GM04503 (cell line): ENCODE measurements around the gene MIER2.

ENCODE experiments used
- DNase-seq: peaks from one replicate; pipeline ENCODE4 v3.0.0-alpha.2; 2012; ENCODE audit warnings: low read depth

Gene MIER2

DNA sequence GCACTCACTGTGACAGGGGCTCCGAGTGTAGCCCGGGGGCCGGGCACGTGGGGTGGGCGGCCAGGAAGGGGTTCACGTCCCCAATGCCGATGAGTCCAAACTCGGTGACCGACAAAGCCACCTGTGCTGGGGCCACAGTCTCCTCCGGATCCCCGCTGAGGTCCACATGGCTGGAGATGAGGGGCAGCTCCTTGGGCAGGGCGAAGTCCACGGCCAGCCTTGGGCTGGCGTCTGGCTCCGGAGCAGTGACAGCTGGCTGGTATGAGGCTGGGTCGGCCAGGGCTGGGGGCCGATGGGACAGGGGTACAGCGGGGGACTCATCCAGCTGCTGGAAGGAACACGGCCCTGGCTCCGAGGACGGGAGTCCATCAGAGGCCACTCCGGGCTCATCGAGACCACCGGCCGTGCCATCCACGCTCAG, 37.5 kb downstream of the MIER2 start:
- no peak for DNase-seq

DNA sequence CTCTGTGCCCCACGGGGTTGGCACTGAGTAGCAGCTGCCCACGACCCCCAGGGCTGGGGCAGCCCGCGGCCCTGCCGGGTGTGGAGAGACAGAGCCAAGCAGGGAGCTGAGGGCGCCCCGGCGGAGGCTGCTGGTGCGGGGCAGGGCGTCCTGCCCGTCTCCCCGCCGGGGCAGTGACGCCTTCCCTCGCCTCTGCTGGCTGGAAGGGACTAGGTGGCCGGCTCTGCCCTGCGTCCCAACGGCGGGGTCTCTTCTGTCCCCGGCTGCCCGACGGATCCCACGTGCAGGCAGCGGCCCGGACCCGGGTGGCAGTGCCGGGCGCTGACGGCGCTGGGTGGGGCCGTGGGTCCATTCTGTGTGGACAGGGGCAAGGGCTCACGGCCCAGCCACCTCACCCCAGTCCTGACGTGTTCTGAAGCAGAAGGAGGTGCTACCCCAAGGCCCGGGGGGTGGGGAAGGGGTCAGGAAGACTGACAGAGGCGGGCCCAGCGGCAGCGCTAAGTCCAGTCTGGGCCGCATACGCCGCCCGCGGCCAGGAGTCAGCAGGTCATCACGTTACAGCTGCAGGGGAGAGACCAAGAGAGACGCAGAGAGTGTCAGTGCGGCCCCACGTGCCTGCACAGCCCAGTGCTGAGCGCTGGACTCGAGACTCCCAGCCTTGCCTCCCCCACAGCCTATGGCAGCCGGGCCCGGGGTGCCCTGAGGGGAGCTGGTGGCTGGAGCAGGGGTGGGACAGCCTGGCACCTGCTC, 38.3 kb downstream of the MIER2 start:
- DNase-seq = no peak

DNA sequence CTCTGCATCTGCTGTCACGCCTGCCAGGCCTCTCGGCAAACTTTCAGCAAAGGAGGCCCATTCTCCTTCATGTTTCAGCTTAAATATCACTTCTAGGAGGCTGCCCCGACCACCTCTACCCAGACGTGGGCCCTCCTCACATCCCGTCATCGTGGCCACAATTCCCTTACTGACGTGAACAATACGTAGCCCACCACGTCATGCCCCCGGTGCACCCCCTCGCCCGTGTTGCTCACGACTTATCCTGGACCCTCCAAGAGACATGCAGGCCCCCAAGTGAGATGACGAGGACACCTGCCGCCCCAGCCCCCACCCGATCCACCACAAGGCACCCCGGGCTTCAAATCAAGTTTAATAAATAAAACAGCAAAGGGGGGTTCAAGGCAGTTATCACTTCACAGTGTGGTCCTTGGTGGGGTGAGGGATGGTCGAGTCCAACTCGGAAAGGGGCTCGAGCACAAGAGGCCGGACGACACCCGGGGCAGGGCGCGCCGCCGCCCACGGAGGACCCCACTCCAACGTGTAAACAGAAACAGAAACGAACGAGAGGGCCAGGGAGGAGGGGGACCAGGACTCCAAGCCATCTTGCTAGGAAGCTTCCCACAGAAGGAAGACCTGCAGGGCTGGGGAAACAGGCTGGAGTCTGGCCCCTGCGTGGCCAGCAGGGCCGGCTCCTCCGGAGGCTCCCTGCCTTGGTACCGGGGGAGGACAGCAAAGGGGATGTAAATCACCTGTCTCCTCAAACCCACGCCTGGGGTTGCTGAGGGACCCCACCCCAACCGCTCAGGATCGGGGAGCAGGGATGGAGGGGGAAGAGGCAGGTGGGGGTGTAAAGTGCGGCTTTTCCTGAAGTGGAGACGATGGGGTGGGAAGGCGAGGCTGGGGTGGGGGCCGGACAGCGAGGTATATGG, 39.1 kb downstream of the MIER2 start:
- DNase-seq = no peak

DNA sequence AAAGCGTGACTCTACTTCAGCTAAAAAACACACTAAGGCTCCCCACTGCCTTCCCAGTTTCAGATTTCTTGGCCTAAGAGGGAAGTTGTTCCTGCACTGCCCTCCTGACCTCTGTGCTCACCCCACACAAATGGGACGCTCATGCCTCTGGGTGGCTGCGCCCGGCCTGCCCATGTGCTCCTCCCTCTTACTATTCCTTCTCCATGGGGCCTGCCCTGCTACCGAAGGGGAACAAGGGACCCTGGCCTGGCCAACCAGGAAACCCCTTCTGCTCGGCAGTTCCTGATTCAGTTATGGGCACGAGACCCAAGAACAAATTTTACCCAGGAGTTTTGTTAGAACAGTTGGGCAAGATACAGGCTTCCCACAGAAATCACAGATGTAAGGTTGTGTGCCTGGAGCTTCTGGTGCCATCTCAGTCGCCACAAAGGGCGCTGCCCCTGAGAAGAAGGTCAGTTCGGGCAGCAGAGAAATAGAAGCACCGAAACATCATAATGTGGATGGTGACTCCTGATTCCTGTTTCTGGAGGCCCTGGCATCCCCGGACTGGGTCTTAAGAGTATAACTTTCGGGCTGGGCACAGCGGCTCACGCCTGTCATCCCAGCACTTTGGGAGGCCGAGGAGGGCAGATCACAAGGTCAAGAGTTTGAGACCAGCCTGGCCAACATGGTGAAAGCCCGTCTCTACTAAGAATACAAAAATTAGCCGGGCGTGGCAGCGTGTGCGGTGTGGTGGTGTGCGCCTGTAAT, 47.9 kb downstream of the MIER2 start:
- DNase-seq = no peak

DNA sequence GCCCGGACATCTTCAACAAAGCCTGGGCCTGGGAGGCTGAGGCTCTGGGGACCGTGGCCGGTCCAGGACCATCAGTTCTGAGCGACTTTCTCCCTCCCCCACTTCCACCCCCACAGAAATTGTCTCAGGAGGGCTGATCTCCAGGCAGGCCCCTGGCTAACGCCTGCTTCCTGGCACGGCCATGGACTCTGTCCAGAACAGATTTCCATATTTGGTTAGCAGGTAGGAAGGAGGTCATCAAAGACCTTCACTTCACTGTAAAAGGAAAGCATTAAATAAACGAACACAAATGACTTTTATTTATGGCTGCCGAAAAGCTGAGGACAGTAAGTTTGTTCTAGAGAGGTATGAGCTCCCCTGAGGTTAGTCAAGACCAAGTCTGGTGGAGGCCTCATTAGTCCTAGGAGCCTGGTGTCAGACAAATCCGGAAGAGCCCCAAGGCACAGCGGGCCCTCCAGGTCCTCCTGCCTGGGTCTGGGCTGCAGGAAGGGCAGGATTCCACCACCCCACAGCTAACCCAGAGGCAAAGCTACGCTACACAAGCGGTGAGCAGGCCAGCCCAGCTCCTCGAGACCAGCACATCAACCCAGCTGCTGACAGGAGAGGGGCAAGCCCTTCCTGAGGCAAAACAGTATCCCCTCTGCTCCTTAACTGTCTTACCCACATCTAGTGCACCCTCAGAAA, 48.8 kb downstream of the MIER2 start:
- no peak for DNase-seq

DNA sequence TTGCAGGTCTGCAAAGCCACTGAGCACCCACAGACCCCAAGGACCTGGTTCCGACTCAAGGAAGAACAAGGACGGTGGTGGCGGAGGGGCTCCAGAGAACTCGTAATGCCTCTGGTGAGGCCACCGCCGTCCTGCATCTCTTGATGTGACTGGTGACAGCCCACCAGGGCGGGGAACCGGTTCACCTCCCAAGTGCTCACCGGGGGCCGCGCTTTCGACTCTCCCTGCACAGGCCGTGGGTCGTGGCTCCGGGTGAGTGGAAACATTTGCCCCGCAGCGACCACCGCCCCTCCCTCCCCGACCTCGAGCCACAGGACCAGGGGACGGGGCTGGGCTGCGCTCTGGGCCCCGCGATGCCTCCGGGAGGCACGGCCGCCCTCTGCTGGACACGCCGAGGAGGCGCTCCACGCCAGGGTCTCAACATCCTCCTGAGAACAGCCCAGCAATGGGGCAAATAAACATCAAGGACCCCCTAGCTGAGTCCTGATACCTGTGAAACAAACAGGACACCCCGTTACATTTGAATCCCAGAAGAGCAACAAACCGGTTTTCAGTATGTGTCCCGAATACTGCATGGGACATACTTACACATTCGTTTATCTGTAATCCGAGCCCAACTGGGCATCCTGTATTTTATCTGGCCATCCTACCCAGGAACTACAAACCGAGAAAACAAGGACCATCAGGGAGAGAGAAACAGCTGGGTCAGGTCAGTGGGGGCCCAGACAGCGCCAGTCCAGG, 49.5 kb downstream of the MIER2 start:
- no peak for DNase-seq

DNA sequence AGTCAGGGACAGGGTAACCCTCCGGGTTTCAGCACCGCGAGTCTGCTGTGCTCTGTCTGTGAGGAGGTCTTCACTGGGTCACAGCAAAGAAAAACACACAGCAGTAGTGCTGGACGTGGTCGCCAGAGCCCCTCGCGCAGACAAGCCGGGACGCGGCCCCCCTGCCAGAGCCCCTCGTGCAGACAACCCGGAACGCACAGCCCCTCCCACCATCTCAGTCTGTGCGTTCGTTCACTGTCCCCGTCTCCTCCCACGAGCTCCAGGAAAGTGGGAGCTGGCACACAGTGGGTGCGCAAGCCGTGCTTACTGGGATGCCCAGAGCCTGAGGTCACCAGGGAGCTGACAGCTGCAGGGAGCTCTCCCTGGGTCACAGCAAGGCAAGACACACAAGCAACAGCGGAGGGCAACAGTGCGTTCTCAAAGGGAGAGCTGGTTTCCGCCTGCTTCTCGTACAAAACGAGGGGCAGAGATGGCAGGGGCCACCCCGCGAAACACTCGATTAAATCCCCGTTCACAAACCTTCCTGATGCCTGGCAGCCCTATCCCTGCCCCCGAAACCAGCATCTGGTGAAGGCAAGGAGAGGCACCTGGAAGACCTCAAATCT, 50.2 kb downstream of the MIER2 start:
- DNase-seq = no peak

DNA sequence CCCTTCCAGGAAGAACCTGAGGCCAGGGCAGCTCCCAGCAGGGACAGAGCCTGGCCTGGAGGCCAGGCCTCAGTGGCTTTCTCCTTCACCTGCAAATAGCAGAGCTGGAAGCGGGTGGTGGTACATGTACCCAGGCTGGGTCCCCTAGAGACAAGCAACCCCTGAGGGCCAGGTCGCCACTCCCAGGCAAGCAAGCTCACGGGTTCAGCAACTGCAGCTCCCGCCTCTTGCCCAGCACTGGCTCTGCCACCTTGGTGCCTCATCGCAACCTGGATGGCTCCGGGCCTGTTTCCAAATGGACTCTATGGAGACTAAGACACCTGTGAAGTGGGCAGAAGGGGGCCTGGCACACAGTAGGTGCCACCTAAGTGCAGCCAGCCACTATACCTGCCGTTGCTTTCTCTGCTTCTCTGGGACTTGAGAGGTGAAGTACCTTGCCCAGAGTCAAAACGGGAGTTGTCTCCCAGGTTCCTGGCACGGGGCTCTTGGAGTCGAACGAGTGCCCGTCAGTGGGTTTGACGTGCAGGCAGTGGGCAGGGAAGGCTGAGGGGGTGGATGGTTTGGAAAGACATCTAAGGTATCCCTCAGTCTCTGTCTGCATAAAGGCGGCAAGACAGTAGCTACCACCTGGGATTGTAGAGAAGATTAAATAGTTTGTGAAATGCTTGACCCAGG, 51.0 kb downstream of the MIER2 start:
- DNase-seq = no peak

DNA sequence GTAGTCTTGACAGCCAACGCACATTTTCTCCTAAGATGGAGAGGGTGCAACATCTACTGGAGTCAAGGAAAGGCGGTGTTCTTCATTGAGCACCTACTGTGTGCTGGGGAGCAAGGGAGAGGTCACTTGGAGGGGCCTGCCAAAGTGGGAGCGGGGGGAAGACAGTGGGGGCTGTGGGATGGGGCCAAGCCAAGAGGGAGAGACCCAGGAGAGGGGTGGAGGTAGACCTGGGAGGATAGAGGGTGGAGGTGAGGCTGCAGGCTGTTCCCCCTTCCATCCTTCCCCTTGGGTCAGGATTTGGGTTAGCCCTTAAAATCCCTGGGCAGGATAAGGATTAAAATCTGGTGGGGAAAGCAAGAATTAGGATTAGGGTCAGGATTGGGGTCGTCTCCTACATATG, 51.6 kb downstream of the MIER2 start:
- DNase-seq = no peak

DNA sequence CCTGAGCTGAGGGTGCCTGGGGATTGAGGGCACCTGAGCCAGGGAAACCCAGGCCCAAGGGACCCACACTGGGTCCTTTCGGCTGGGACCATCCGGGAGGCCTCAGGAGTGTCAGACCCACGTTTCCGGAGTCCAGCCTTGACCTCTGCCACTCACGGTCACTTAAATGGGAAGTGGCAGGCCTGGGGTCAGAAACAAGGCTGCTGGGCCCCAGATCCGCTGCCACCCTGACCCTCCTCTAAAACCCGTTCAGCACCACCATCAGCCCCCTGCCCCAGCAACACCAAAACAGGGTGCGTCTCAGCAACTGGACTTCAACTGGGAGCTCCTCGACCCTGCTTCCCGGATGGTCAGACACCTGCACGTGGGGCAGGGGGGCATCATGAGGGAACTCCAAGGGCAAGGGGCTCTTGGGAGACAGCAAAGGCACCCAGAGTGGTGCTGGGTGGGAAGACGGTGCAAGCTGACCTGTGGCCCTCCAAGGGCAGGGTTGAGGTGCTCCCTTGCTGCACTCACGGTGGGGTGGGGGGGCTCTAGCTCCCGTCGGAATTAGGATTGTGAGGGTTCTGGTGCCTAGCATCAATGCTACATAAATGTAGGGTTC, 52.2 kb downstream of the MIER2 start:
- no peak for DNase-seq

DNA sequence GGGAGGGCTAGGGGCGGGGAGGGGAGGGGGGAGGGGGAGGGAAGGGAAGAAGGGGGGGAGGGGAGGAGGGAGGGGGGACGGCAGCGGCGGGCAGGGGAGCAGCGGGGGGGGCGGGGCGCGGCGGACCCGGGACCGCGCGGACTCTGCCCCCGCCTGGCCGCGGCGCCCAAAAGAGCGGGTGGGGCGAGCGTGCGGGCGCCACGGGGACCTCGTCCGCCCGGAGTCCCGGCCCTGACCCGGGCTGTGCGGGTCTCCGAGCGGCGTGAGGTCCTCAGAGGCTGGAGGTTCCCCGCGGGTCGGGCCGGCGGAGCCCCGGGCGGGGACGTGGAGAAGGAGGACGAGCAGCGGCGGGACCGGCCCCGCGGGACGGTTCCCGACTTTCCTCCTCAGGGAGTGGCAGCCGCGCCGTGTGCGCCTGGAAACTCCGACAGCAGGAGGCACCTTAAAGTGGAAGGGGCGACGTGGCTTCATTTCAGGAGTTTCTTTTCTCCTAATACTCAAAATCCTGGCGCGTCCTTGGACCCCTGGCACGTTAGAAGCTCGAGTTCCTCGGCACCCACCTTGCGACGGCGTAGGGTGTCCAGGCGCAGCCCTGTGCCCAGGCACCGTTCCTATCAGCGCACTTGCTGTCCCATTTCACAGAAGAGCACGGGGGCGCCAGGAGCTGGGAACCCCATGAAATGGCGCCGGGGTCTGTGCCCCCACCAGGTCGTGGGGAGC, 52.9 kb downstream of the MIER2 start:
- DNase-seq = no peak

DNA sequence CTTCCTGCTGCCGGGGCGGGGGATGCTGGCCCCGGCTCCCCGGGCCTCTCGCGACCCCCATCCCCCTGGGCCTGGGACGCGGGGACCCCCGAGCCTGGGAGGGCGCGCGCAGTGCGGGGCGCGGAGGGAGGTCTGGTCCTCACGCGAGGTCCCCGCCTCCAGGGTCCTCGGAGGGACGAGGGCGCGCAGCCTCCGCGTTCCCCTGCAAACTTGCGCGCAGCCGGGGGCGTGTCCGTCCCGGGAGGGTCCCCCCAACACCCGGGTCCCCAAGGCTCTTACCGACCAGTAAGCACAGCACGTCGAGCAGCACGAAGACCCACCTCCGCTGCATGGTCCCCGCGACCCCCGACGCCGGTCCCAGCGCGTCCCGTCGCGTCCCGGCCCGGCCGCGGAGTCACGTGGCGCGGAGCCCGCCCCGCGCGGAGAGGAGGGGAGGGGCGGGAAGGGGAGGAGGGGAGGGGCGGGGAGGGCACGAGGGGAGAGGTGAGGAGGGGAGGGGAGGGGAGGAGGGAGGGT, 53.5 kb downstream of the MIER2 start, which contains the start of gene PLPP2:
Gene PLPP2, minus strand, starts transcription at position 398 of the 516 bp plus-strand sequence. Its CDS starts 67 bp downstream, at position 331.
- no peak for DNase-seq

DNA sequence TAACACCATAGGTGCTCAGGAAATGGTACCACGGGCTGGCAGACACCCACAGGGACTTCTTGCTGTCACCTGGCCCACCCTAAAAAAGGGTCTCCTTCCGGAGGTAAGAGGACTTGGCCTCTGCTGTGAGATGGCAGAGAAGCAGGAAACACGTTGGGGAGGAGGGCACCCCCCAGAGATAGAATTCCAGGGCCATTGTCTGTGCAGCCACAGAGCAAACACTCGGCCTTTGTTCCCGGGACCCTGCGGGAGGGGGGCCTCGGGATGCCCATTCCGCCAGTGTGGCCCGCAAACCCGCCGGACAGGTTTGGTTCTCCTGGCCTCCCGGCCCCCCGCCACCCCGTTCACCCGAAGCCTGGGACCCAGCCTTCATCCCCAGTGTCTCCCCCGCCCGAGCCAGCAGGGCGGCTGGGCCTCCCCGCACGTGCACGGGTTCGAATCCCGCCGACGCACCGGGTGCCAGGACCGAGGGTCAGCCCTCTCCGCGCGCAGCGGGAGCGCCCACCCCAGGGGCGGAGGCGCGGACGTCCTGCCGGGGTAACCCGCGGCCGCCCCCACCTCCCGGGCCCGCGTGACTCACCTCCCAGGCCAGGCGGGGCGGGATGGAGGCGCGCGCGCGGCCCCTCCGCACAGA, 54.1 kb downstream of the MIER2 start:
- DNase-seq = no peak

DNA sequence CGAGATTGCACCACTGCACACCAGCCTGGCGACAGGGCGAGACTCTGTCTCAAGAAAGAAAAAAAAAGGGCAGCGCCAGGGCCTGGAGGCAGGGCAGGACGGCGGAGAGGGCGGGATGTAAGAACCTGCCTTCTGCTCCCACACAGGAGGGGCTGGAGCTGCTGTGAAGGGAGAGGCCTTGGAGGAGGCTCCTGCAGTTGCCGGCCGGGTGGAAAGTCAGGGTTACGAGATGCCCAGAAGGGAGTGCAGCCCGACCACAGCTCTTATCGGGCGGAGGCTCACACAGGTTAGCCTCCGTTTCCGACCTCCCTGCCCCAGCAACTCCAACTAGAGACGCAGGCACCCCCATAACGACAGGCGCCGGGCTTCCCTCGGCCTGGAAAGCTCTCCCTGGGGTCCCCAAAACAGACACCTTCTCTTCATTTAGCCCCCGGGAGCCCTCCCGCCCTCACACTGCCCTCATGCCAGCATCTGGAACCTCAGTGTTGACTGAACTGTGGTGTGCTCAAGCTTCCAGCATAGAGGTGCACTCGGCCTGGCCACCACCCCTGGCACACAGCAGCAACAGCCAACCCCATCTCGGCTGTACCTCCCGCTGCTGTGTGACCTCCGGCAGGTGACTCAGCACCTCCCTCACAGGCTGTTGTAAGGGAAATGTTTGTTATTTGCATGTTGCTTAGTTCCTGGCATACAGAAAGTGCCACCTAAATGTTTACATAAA, 54.8 kb downstream of the MIER2 start:
- DNase-seq = no peak

DNA sequence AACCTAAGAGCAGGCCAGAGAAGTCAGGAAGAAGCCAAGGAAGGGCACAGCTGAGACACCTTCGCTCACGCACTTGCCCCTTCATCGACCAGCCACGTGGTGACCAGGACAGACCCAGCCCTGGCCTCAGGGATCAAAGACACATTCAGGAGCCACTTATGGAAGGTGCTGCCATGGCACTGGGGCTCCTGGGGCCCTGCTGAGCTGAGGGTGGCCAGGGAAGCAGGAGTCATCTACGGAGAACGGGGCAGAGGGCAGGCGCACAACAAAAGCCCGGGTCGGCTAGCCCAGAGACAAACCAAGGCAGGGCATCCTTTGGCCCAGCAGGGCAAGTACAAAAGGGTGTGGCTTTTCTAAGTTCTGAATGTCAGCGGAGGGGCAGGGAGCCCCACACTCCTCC, 55.7 kb downstream of the MIER2 start:
- no peak for DNase-seq

DNA sequence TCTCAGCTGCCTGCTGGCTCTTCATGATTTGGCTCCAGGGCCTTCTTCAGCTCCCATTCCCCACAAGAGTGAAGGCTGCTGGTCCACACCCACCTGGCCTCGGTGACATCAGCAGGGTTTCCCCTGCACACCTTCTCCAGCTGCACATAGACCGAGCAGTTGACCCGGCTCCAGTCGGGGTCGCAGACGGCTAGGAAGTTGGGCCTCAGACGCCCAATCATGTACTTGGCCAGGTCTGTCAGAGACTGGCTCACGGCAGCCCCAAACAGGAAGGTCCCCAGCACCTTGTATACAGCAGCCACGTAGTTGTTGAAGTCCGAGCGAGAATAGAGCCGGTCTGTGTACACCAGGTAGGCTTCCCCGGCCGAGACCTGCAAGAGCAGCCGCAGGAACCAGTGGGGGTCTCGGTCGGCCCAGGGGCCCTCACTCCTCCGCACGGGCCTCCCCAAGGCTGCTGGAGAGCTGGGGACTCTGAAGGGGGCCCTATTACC, 57.2 kb downstream of the MIER2 start:
- no peak for DNase-seq

DNA sequence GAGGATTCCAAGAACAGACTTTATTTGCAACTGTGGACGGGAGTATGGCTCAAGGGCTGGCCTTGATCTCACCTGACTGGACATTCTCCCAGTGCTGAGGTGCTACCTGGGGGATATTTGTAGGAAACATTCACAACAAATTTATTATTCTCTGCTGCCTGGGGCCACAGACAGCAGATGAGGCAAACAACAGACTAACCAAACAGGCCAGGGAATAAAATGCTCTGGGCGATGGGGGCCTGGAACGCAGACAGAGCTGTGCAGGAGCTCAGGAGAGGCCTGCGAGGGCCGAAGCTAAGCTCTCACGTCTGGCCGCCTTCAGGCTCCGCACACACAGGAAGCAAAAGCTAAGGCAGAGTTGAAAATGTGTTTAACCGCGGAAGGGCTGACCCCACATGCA, 61.2 kb downstream of the MIER2 start:
- no peak for DNase-seq
